H9 (cell line): ENCODE data around the gene ARID1B. TPM values are rescaled to one million over a fixed set of nuclear protein-coding genes. Genes with fewer than 3 reads are reported as not detected.

ENCODE experiments used
- DNase-seq: peaks from one replicate; pipeline ENCODE4 v3.0.0-alpha.2; 2017
- H2AFZ ChIP-seq: one replicate; pipeline ENCODE4 v1.6.1; 2013; ENCODE audit warnings: mild to moderate bottlenecking, low read length, control low read depth, moderate library complexity
- H2AK5ac ChIP-seq: 2 replicates; pipeline ENCODE4 v1.6.1; 2013; ENCODE audit warnings: low read length, control low read depth, mixed read lengths; ENCODE audit not compliant: insufficient read length
- H2BK120ac ChIP-seq: one replicate; pipeline ENCODE4 v1.6.1; 2013; ENCODE audit warnings: low read depth, mild to moderate bottlenecking, low read length, control low read depth, inconsistent platforms; ENCODE audit not compliant: poor library complexity, severe bottlenecking
- H2BK12ac ChIP-seq: 2 replicates; pipeline ENCODE4 v1.6.1; 2013; ENCODE audit warnings: low read length, control low read depth, mixed read lengths, low read depth; ENCODE audit not compliant: insufficient read length
- H2BK15ac ChIP-seq: 2 replicates; pipeline ENCODE4 v1.6.1; 2013; ENCODE audit warnings: low read depth, low read length, control low read depth
- H2BK20ac ChIP-seq: one replicate; pipeline ENCODE4 v1.6.1; 2013; ENCODE audit warnings: low read depth, mild to moderate bottlenecking, low read length, control low read depth, inconsistent platforms; ENCODE audit not compliant: poor library complexity, severe bottlenecking
- H2BK5ac ChIP-seq: 2 replicates; pipeline ENCODE4 v1.6.1; 2013; ENCODE audit warnings: low read length, control low read depth, mixed read lengths; ENCODE audit not compliant: insufficient read length
- H3K14ac ChIP-seq: 2 replicates; pipeline ENCODE4 v1.6.1; 2013; ENCODE audit warnings: low read length, control low read depth; ENCODE audit not compliant: insufficient read depth
- H3K18ac ChIP-seq: 2 replicates; pipeline ENCODE4 v1.6.1; 2013; ENCODE audit warnings: low read depth, mild to moderate bottlenecking, mixed read lengths, low read length, control low read depth; ENCODE audit not compliant: insufficient read length
- H3K23ac ChIP-seq: 2 replicates; pipeline ENCODE4 v1.6.1; 2013; ENCODE audit warnings: low read length, control low read depth, mixed read lengths, low read depth; ENCODE audit not compliant: insufficient read length
- H3K23me2 ChIP-seq: 2 replicates; pipeline ENCODE4 v1.6.1; 2013; ENCODE audit warnings: low read depth, mild to moderate bottlenecking, mixed read lengths, low read length, control low read depth; ENCODE audit not compliant: insufficient read length, poor library complexity, severe bottlenecking
- H3K27ac ChIP-seq: 2 replicates; pipeline ENCODE4 v1.5.1; 2013; ENCODE audit warnings: low read length, control low read depth, mixed read lengths, low read depth; ENCODE audit not compliant: insufficient read length
- H3K27me3 ChIP-seq: 2 replicates; pipeline ENCODE4 v1.6.1; 2013; ENCODE audit warnings: low read length, control low read depth, inconsistent platforms; ENCODE audit not compliant: insufficient read depth
- H3K4ac ChIP-seq: 2 replicates; pipeline ENCODE4 v1.6.1; 2013; ENCODE audit warnings: low read depth, mild to moderate bottlenecking, control low read depth, inconsistent platforms, low read length, moderate library complexity
- H3K4me1 ChIP-seq: 2 replicates; pipeline ENCODE4 v1.6.1; 2013; ENCODE audit warnings: low read length, control low read depth, inconsistent platforms; ENCODE audit not compliant: insufficient read depth
- H3K4me2 ChIP-seq: 2 replicates; pipeline ENCODE4 v1.6.1; 2013; ENCODE audit warnings: low read length, control low read depth, mixed read lengths; ENCODE audit not compliant: insufficient read length, insufficient read depth
- H3K56ac ChIP-seq: 2 replicates; pipeline ENCODE4 v1.6.1; 2013; ENCODE audit warnings: low read depth, mild to moderate bottlenecking, mixed read lengths, low read length, control low read depth; ENCODE audit not compliant: insufficient read length
- H3K79me1 ChIP-seq: 2 replicates; pipeline ENCODE4 v1.6.1; 2013; ENCODE audit warnings: low read depth, mild to moderate bottlenecking, moderate library complexity, low read length, control low read depth, inconsistent platforms; ENCODE audit not compliant: insufficient read depth, poor library complexity, severe bottlenecking
- H3K79me2 ChIP-seq: 2 replicates; pipeline ENCODE4 v1.6.1; 2013; ENCODE audit warnings: low read length, control low read depth, inconsistent platforms; ENCODE audit not compliant: insufficient read depth
- H3K9ac ChIP-seq: 2 replicates; pipeline ENCODE4 v1.6.1; 2013; ENCODE audit warnings: low read length, control low read depth, mixed read lengths; ENCODE audit not compliant: insufficient read length; ENCODE audit errors: extremely low read depth
- H3K9me3 ChIP-seq: one replicate; pipeline ENCODE4 v1.6.1; 2013; ENCODE audit warnings: low read depth, low read length, inconsistent platforms; ENCODE audit not compliant: control insufficient read depth
- H3T11ph ChIP-seq: one replicate; pipeline ENCODE4 v1.6.1; 2013; ENCODE audit warnings: mild to moderate bottlenecking, low read length, control low read depth, inconsistent platforms
- H4K20me1 ChIP-seq: one replicate; pipeline ENCODE4 v1.6.1; 2013; ENCODE audit not compliant: control insufficient read depth, insufficient read length, insufficient read depth
- H4K5ac ChIP-seq: 2 replicates; pipeline ENCODE4 v1.6.1; 2013; ENCODE audit warnings: low read depth, mild to moderate bottlenecking, mixed read lengths, low read length, control low read depth; ENCODE audit not compliant: insufficient read length
- H4K8ac ChIP-seq: replicated peaks from 2 replicates; pipeline ENCODE4 v1.6.1; 2013; ENCODE audit warnings: low read length, control low read depth, mixed read lengths, low read depth; ENCODE audit not compliant: insufficient read length
- H4K91ac ChIP-seq: 2 replicates; pipeline ENCODE4 v1.6.1; 2013; ENCODE audit warnings: low read depth, mild to moderate bottlenecking, moderate library complexity, mixed read lengths, low read length, control low read depth; ENCODE audit not compliant: insufficient read length
- H3K27ac Mint-ChIP-seq, 3 experiments: 2 replicates in 2 of 3; 3 replicates in 1 of 3; pipeline ENCODE4 v1.8.0; 2020 to 2021; ENCODE audit warnings: mixed read lengths in 3 of 3, mild to moderate bottlenecking in 1 of 3, moderate library complexity in 1 of 3
- H3K27me3 Mint-ChIP-seq: 2 replicates; pipeline ENCODE4 v1.8.0; 2021; ENCODE audit warnings: low read depth, mild to moderate bottlenecking, moderate library complexity, mixed read lengths
- H3K36me3 Mint-ChIP-seq, 3 experiments: 2 replicates in 2 of 3; 3 replicates in 1 of 3; pipeline ENCODE4 v1.8.0; 2020 to 2021; ENCODE audit warnings: low read depth in 3 of 3, mixed read lengths in 3 of 3; ENCODE audit not compliant: insufficient read depth in 1 of 3
- H3K4me1 Mint-ChIP-seq, 2 experiments: 2 replicates each; pipeline ENCODE4 v1.8.0; 2020; ENCODE audit warnings: mixed read lengths in 2 of 2
- H3K4me3 Mint-ChIP-seq, 2 experiments: 2 replicates in 1 of 2; 3 replicates in 1 of 2; pipeline ENCODE4 v1.8.0; 2020 to 2021; ENCODE audit warnings: mild to moderate bottlenecking in 2 of 2, mixed read lengths in 2 of 2, moderate library complexity in 1 of 2
- H3K9me3 Mint-ChIP-seq, 2 experiments: 2 replicates in 1 of 2; 3 replicates in 1 of 2; pipeline ENCODE4 v1.8.0; 2020; ENCODE audit warnings: mild to moderate bottlenecking in 2 of 2, mixed read lengths in 2 of 2, moderate library complexity in 1 of 2
- CTCF ChIP-seq: fragments of 200-600 bp; sonication (generic); conservative IDR thresholded peaks from 3 replicates; pipeline ENCODE4 v1.8.0; 2021; ENCODE audit warnings: antibody characterized with exemption, mild to moderate bottlenecking
- WGBS: extraction: QIAGEN DNeasy Blood & Tissue Kit; methylation state at CpG from one replicate; pipeline ENCODE4 v1.1.7; 2013; ENCODE audit warnings: missing lambda C conversion rate, low lambda C conversion rate, mixed read lengths; ENCODE audit not compliant: insufficient read length; ENCODE audit errors: extremely low coverage; 5-methylcytosine and 5-hydroxymethylcytosine counted together
- total RNA-seq: library from RNA; stranded (reverse); gene quantifications from 2 replicates; pipeline ENCODE4 v1.2.1, GENCODE V29; 2021

Gene ARID1B
- total RNA-seq, 1 experiment from 2014 or later: 88.2 TPM

- H3K9ac ChIP-seq: no peak overlapping the region
- H3K18ac ChIP-seq: no peak overlapping the region
- H3K79me2 ChIP-seq: no peaks in the 10 kb centered on the region
- H3K4me1 ChIP-seq: no peaks in the 10 kb centered on the region
- Mint-ChIP-seq H3K27me3 (no peaks in the 10 kb centered on the region; the same call in 1 of the 2 replicates), H3K4me1 (peaks cover 7 to 16% of the 10 kb centered on the region in 2 experiments; a peak in 3 of 4 replicates), H3K27ac (no peak overlapping the region), H3K9me3 (no peaks in the 10 kb centered on the region), H3K4me3 (no peak overlapping the region), H3K36me3 (peaks cover 2 to 21% (median 21%) of the 10 kb centered on the region in 3 experiments; a peak in 6 of 7 replicates)
- H4K8ac ChIP-seq: no peak overlapping the region
- H3K79me1 ChIP-seq: no peaks in the 10 kb centered on the region
- no peaks in the 10 kb centered on the region for H3K23me2 ChIP-seq
- no peak overlapping the region for H3K4ac ChIP-seq
- H2BK15ac ChIP-seq: no peak overlapping the region
- no peak overlapping the region for H2BK120ac ChIP-seq
- no peak overlapping the region for H2AK5ac ChIP-seq
- no peak overlapping the region for H3K14ac ChIP-seq
- H3K23ac ChIP-seq: no peak overlapping the region
- H2AFZ ChIP-seq: no peak overlapping the region
- H3K9me3 ChIP-seq: no peaks in the 10 kb centered on the region
- H4K20me1 ChIP-seq: no peaks in the 10 kb centered on the region
- no peak for DNase-seq
- H2BK20ac ChIP-seq: no peak overlapping the region
- H4K5ac ChIP-seq: no peak overlapping the region
- H3K4me2 ChIP-seq: no peak overlapping the region
- no peak overlapping the region for H3K27ac ChIP-seq
- H2BK12ac ChIP-seq: no peak overlapping the region
- no CpG with 5 or more reads among the region's 1 CpG for WGBS
- no peak overlapping the region for H3K56ac ChIP-seq
- H3T11ph ChIP-seq: no peak overlapping the region
- TF ChIP-seq CTCF: no peak
- no peak overlapping the region for H2BK5ac ChIP-seq
- H4K91ac ChIP-seq: no peak overlapping the region
- no peaks in the 10 kb centered on the region for H3K27me3 ChIP-seq
Observed at GRCh38 chr6:157164972-157165371, 387.8 kb downstream of the ARID1B start.
